Activated CD4-positive, alpha-beta T cell treated with anti-CD3 and anti-CD28 coated beads for 1 hour (primary cell): ENCODE results near the gene BCL11A.

Experiments used
- DNase-seq: peaks from one replicate; pipeline ENCODE4 v3.0.0-alpha.2; 2020

Gene BCL11A

DNA sequence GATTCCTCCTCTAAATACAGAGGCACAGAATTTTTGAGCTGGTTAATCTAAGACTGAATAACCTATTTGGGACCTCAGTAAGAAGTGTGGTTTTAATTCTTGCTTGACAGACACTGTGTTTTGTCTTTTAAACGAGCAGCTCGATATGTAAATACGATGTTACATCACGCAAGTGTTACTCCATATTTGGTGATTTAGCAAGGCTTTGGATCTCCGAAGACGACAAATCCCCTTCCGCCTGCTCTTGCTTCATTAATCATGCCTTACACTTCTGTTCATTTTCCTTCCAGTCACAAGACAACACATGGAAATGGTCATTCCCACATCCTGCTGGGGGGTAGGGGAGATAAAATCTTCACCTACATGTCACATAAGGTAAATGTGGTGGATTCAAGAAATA is 9.4 kb downstream of the BCL11A start:
- DNase-seq = no peak

- no peak for DNase-seq
Observed at GRCh38 chr2:60541056-60541651, 12.3 kb downstream of the BCL11A start.

GRCh38 chr2:60540074-60540473 is 13.4 kb downstream of the BCL11A start:
- DNase-seq = no peak

- no peak for DNase-seq
Observed at GRCh38 chr2:60539140-60539539, 14.3 kb downstream of the BCL11A start.

- no peak for DNase-seq
Observed at GRCh38 chr2:60538101-60538500, 15.4 kb downstream of the BCL11A start.

DNA sequence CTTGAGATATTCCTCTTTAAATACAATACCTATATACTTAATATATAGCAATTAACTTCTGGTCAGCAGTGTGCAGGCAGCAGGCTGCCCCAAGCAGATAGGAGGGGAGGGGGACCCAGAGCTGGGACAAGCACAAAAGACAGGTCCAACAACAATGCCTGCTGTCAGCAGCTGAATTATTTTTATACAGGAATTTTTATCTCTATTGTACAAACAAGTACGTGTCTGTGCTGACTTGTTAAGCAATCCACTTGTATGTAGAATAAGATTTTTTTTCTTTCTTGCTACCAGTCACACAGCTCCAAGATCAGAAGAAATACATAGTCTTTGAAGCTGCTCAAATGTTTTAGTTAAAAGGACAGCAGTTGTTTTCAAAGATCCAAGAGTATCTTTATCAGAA is 16.7 kb downstream of the BCL11A start:
- no peak for DNase-seq

- no peak for DNase-seq
Observed at GRCh38 chr2:60535685-60536312, 17.7 kb downstream of the BCL11A start.

DNA sequence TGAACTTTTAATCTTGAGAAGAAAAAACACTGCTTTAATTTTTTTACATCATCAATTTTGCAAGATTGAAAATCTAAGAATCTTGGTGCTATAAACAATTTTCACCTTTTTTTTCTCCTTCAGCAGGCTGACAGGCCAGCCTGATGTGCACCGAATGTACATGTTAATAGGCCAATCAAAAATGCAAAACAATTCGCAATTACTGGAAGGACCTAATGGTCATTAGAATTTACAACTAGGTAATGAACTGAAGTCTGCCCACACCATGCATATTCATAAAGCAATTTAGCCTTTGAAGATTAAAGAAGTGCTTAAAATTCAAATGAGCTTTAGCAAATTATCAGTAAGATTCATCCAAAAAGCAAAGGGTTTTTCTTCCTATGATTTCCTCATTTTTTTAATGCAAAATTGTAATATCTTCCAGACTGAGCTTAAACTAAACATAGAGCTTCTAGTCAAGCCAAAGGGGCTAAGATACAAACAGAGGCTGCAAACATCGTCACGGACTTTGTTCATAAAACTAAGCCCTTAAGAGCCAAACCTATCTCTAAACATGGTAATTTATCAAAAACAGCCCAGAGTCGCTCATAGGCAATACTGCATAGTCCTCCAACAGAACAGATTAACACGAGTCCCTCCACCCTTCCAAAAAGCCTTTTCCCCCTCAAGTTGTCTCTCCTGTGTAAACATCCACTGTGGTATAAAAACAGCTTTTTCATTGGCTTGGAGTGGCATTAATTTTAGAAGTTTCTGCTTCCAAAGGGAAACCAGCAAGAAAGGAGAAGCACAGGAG is 18.4 kb downstream of the BCL11A start:
- DNase-seq = no peak

- DNase-seq = no peak
Observed at GRCh38 chr2:60534052-60534685, 19.3 kb downstream of the BCL11A start.

- no peak for DNase-seq
Observed at GRCh38 chr2:60533101-60534051, 20.1 kb downstream of the BCL11A start.

DNA sequence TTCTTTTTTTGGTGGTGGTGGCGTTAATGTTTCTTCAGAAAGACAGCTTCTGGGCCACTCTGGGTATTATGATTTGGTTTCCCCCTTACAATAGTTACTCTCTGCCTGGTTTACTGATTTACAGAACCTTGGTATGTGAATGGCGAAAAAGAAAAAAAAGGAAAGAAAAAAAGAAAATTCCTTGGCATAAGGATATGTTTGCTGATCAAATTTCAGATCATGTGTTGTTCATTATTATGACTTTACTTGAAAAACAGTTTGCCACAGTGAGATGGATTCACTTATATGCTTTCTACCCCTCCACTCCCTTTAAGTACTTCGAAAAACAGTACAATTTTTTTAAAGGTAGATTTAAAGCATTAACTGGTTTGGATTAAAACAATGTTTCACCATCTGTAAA is 21.0 kb downstream of the BCL11A start:
- no peak for DNase-seq

GRCh38 chr2:60531701-60532133 is 21.7 kb downstream of the BCL11A start:
- DNase-seq = no peak

- DNase-seq = no peak
Observed at GRCh38 chr2:60530660-60531281, 22.7 kb downstream of the BCL11A start.

GRCh38 chr2:60529785-60530627 is 23.4 kb downstream of the BCL11A start:
- no peak for DNase-seq

DNA sequence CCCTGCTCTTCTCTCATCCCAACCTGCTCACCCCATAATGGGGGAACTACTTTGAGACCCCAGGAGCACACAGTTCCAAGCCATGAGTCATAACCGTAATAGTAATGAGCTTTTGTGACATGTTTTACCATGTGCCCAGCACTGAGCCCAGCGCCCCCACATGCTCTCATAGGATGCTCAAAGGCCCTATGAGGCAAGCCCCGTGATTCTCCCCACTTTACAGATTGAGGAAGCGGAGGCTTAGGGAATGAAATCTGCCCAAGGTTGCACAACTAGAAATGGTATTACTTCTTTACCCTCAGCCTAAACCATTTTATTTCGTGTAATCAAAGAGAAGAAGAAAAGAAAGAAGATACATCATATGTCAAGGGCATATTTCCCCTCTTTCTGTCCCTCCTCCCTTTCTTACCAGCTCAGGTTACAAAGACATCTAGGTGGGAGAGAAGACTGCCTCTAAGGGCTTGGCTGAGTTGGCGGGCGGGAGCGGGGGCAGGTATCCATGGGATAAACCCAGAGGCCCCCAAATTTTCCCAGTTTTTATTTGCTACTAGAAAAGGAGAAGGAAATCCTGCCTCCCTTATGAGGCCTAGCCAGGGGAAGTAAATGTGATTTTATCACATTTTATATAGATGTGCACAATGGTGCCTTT is 24.2 kb downstream of the BCL11A start:
- no peak for DNase-seq

DNA sequence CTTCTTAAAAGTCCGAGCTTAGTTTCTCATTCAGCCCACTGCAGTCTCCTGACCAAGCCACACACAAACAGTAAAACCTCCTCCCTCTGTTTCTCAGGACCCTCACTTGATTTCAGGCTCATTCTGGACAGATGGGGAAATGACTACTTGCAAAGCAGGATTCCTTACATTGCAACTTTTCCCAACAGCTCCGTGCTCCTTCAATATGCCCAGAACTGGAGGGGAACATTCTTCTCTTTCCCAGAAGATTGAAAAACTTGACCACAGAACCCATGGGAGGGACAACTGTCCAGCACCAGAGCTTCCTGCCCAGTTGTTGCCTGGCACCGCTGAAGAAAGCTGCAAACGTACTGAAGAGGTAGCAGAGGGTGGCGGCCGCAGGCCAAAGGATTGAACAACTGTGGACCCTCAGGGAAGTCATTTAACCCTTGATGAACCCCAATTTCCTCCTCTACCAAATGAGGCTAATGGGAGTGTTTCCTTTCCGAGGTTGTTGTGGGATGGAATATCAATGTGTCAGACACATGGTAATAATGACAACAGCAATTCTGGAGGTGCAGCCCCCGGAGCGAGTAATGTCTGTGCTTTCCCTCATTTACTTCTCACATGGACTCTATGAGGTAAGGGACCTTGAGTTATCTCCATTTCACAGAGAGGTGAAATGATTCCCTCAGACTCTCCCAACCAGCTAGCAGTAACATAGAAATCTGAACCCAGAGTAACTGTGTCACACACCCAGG is 25.0 kb downstream of the BCL11A start:
- no peak for DNase-seq

DNA sequence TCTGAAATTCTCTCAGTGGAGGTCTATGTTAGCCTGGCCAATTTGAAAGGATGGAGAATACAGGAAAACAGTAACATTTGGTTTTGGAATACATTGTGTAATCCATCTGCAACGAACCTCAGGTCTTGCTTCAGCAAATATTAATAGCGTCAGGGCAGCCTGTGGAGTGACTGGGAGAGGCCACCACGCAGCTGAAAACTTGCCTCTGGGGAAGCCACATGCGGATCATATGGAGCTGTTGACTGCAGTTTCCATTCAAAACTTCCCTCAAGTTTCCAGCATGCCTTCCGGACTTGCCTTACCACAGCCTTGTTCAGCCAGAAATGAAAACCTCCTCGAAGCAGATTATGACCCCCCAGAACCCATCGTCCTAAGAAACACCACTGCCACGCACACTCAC is 25.7 kb downstream of the BCL11A start:
- DNase-seq = no peak

GRCh38 chr2:60526623-60527022 is 26.8 kb downstream of the BCL11A start:
- DNase-seq = no peak

DNA sequence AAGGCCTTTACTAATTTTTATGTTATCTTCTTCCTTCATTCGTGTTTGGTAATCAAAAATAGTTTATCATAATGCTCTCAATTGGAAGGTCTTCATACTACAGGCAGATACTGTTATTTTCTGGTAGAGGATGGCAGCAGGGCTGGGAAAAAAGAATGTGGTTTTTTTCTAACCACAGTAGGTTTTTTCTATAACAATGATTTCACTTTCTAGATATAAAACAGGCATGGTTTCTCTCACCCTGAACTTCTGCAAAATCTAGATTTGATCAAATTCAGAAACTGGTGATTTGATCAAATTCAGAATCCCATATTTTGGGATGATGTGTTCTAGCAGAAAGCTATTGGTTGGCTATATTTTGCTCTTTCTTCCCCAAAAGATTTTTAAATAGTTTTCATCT is 27.6 kb downstream of the BCL11A start:
- no peak for DNase-seq

DNA sequence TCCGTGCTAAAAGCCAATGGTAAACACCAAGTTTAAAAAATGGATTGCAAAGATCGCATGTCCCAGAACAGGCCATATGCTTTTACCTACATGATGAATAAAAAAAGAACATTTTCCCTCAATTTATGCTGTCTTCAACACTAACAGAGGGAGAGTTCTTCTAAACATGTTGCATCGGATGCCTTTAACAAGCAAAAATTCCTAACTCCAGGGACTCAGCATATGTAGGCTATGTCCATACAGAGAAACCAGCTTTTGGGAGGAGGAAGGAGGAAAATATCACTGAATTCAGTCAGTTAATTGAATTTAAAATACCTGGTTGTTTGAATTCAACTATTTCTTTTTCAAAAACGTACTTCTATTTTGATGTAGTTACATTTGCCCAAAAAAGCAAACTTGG is 28.6 kb downstream of the BCL11A start:
- DNase-seq = no peak
